ENCODE data around the gene TAS2R41. TPM values are rescaled to one million over a fixed set of nuclear protein-coding genes. Genes with fewer than 3 reads are reported as not detected.

The TAS2R41 gene
- total and polyA plus RNA-seq, 2 donors from 2014 or later, result not detected

- H3K9ac ChIP-seq (ENCODE audit: low read length in 3 of 3), result no peak overlapping the region
- intact Hi-C loops (cut with DNase I), result no loop called here
- no peaks in the 10 kb centered on the region for H3K27me3 ChIP-seq (ENCODE audit: control insufficient read depth, insufficient read depth, low read length)
- no peaks in the 10 kb centered on the region for H3K4me1 ChIP-seq (ENCODE audit: control insufficient read depth in 2 of 3, insufficient read depth in 2 of 3, low read depth in 1 of 3, low read length in 3 of 3)
- FAIRE-seq (no peak), DNase-seq (no peak)
- H3K4me3 ChIP-seq (ENCODE audit: low read length in 3 of 3), result no peak overlapping the region
- no peak overlapping the region for H3K27ac ChIP-seq (ENCODE audit: low read depth in 2 of 2, low read length in 2 of 2)
- no peaks in the 10 kb centered on the region for H3K9me3 ChIP-seq (ENCODE audit: control insufficient read depth in 2 of 3, insufficient read depth in 1 of 3, low read length in 3 of 3)
- H3K36me3 ChIP-seq (ENCODE audit: control insufficient read depth in 2 of 3, insufficient read depth in 3 of 3, low read length in 3 of 3), result no peaks in the 10 kb centered on the region
- no peak for TF ChIP-seq CTCF (IDR thresholded peaks at IDR 0.05; ENCODE audit: borderline replicate concordance, extremely low read depth, insufficient read depth)
These were observed 40.1 kb upstream of the TAS2R41 start for GRCh38 chr7:143437578-143437977.

GRCh38 chr7:143439866-143440265 lies 37.8 kb upstream of the TAS2R41 start:
- H3K9me3 ChIP-seq (ENCODE audit: control insufficient read depth in 2 of 3, insufficient read depth in 1 of 3, low read length in 3 of 3), result no peaks in the 10 kb centered on the region
- H3K4me3 ChIP-seq (ENCODE audit: low read length in 3 of 3), result no peak overlapping the region
- intact Hi-C loops (cut with DNase I), result no loop called here
- TF ChIP-seq CTCF (IDR thresholded peaks at IDR 0.05; ENCODE audit: borderline replicate concordance, extremely low read depth, insufficient read depth), result no peak
- no peak overlapping the region for H3K9ac ChIP-seq (ENCODE audit: low read length in 3 of 3)
- H3K4me1 ChIP-seq (ENCODE audit: control insufficient read depth in 2 of 3, insufficient read depth in 2 of 3, low read depth in 1 of 3, low read length in 3 of 3), result no peaks in the 10 kb centered on the region
- no peaks in the 10 kb centered on the region for H3K36me3 ChIP-seq (ENCODE audit: control insufficient read depth in 2 of 3, insufficient read depth in 3 of 3, low read length in 3 of 3)
- no peaks in the 10 kb centered on the region for H3K27me3 ChIP-seq (ENCODE audit: control insufficient read depth, insufficient read depth, low read length)
- no peak for DNase-seq
- no peak for FAIRE-seq
- H3K27ac ChIP-seq (ENCODE audit: low read depth in 2 of 2, low read length in 2 of 2), result no peak overlapping the region

GRCh38 chr7:143443153-143443552 lies 34.5 kb upstream of the TAS2R41 start, which contains the start of gene TAS2R60:
TSS of gene TAS2R60 (plus strand) at chr7:143443453. CDS start at chr7:143443453, 0 bp downstream.
- Histone ChIP-seq H3K9ac (ENCODE audit: low read length in 3 of 3) (no peak within 1 kb of the TSS), H3K9me3 (ENCODE audit: control insufficient read depth in 2 of 3, insufficient read depth in 1 of 3, low read length in 3 of 3) (no peaks in the 10 kb centered on the region), H3K36me3 (ENCODE audit: control insufficient read depth in 2 of 3, insufficient read depth in 3 of 3, low read length in 3 of 3) (no peaks in the 10 kb centered on the region), H3K27me3 (ENCODE audit: control insufficient read depth, insufficient read depth, low read length) (no peaks in the 10 kb centered on the region), H3K4me3 (ENCODE audit: low read length in 3 of 3) (no peak within 1 kb of the TSS), H3K27ac (ENCODE audit: low read depth in 2 of 2, low read length in 2 of 2) (no peak within 1 kb of the TSS), H3K4me1 (ENCODE audit: control insufficient read depth in 2 of 3, insufficient read depth in 2 of 3, low read depth in 1 of 3, low read length in 3 of 3) (no peaks in the 10 kb centered on the region)
- DNase-seq (no peak), FAIRE-seq (no peak)
- no peak for TF ChIP-seq CTCF (IDR thresholded peaks at IDR 0.05; ENCODE audit: borderline replicate concordance, extremely low read depth, insufficient read depth)
- intact Hi-C loops (cut with DNase I), result no loop called here
